GM23338 (cell line): Measurements from ENCODE around the gene GLB1L3.

Experiments used
- CREB1 ChIP-seq: fragments of 250-450 bp; sonication (Bioruptor Pico); IDR thresholded peaks from 2 replicates; pipeline ENCODE4 v1.5.0; 2020; ENCODE audit warnings: low read depth, mild to moderate bottlenecking, moderate library complexity
- EZH2 ChIP-seq: fragments of 200-600 bp; sonication (generic); IDR thresholded peaks from one replicate; pipeline ENCODE4 v1.8.0; 2017; ENCODE audit warnings: antibody characterized with exemption, mild to moderate bottlenecking, low read depth; ENCODE audit not compliant: unreplicated experiment
- EZH2phosphoT487 ChIP-seq: fragments of 200-600 bp; sonication (generic); IDR thresholded peaks from one replicate; pipeline ENCODE4 v1.8.1; 2018; ENCODE audit warnings: antibody characterized with exemption; ENCODE audit not compliant: unreplicated experiment
- JUNB ChIP-seq: IDR thresholded peaks from one replicate; pipeline ENCODE4 v1.6.1; 2016; ENCODE audit warnings: antibody characterized with exemption; ENCODE audit not compliant: unreplicated experiment
- POLR2AphosphoS5 ChIP-seq: IDR thresholded peaks from 2 replicates; pipeline ENCODE4 v1.6.1; 2016; ENCODE audit warnings: antibody characterized with exemption, low read depth
- STAT1 ChIP-seq: IDR thresholded peaks from one replicate; pipeline ENCODE4 v1.6.1; 2016; ENCODE audit warnings: antibody characterized with exemption; ENCODE audit not compliant: unreplicated experiment
- TF ChIP-seq, protein P1 (sequence below), 2 experiments: fragments of 200-600 bp in 1 of 2; sonication (generic) in 1 of 2; conservative IDR thresholded peaks; 2 replicates each; pipeline versions ENCODE4 v1.5.1 to v1.6.1; 2016 to 2017; ENCODE audit warnings: antibody characterized with exemption in 2 of 2, low read depth in 2 of 2, mild to moderate bottlenecking in 2 of 2, moderate library complexity in 1 of 2
- TF ChIP-seq, protein P2 (sequence below): IDR thresholded peaks from one replicate; pipeline ENCODE4 v1.6.1; 2018; ENCODE audit warnings: antibody characterized with exemption; ENCODE audit not compliant: unreplicated experiment
- TF ChIP-seq, protein P3 (sequence below): IDR thresholded peaks from 2 replicates; pipeline ENCODE4 v1.6.1; 2016; ENCODE audit warnings: antibody characterized with exemption

DNA sequence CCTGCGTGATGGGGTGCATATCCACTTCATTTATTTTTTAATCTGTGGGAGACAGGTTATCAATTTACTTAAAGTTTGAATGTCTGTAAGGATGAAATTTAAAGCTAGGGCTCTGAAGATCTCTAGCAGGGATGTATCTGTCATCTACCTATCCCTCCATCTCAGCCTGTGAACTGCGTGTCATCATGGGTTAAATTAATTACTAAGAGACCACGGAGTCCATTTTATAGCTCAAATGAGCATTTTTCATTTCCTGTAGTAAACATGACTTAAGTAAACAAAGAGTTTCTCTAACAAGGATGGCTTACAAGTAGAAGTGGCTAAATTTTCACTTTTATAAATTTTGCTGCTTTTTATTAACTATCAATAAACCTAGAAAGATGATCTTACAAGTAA is 2.9 kb upstream of the GLB1L3 start:
- TF ChIP-seq POLR2AphosphoS5 (no peak), EZH2 (no peak), EZH2phosphoT487 (no peak), CREB1 (CRISPR knock-in tag) (no peak), JUNB (no peak), STAT1 (no peak)
- TF ChIP-seq, protein P1, sequence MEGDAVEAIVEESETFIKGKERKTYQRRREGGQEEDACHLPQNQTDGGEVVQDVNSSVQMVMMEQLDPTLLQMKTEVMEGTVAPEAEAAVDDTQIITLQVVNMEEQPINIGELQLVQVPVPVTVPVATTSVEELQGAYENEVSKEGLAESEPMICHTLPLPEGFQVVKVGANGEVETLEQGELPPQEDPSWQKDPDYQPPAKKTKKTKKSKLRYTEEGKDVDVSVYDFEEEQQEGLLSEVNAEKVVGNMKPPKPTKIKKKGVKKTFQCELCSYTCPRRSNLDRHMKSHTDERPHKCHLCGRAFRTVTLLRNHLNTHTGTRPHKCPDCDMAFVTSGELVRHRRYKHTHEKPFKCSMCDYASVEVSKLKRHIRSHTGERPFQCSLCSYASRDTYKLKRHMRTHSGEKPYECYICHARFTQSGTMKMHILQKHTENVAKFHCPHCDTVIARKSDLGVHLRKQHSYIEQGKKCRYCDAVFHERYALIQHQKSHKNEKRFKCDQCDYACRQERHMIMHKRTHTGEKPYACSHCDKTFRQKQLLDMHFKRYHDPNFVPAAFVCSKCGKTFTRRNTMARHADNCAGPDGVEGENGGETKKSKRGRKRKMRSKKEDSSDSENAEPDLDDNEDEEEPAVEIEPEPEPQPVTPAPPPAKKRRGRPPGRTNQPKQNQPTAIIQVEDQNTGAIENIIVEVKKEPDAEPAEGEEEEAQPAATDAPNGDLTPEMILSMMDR (conservative IDR thresholded peaks at IDR 0.05; ENCODE audit: low read depth in 2 of 2) = no peak
- TF ChIP-seq, protein P2, sequence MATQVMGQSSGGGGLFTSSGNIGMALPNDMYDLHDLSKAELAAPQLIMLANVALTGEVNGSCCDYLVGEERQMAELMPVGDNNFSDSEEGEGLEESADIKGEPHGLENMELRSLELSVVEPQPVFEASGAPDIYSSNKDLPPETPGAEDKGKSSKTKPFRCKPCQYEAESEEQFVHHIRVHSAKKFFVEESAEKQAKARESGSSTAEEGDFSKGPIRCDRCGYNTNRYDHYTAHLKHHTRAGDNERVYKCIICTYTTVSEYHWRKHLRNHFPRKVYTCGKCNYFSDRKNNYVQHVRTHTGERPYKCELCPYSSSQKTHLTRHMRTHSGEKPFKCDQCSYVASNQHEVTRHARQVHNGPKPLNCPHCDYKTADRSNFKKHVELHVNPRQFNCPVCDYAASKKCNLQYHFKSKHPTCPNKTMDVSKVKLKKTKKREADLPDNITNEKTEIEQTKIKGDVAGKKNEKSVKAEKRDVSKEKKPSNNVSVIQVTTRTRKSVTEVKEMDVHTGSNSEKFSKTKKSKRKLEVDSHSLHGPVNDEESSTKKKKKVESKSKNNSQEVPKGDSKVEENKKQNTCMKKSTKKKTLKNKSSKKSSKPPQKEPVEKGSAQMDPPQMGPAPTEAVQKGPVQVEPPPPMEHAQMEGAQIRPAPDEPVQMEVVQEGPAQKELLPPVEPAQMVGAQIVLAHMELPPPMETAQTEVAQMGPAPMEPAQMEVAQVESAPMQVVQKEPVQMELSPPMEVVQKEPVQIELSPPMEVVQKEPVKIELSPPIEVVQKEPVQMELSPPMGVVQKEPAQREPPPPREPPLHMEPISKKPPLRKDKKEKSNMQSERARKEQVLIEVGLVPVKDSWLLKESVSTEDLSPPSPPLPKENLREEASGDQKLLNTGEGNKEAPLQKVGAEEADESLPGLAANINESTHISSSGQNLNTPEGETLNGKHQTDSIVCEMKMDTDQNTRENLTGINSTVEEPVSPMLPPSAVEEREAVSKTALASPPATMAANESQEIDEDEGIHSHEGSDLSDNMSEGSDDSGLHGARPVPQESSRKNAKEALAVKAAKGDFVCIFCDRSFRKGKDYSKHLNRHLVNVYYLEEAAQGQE = no peak
- TF ChIP-seq, protein P3, sequence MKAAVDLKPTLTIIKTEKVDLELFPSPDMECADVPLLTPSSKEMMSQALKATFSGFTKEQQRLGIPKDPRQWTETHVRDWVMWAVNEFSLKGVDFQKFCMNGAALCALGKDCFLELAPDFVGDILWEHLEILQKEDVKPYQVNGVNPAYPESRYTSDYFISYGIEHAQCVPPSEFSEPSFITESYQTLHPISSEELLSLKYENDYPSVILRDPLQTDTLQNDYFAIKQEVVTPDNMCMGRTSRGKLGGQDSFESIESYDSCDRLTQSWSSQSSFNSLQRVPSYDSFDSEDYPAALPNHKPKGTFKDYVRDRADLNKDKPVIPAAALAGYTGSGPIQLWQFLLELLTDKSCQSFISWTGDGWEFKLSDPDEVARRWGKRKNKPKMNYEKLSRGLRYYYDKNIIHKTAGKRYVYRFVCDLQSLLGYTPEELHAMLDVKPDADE = no peak
